ENCODE results near the gene PPP1R3G.

DNA sequence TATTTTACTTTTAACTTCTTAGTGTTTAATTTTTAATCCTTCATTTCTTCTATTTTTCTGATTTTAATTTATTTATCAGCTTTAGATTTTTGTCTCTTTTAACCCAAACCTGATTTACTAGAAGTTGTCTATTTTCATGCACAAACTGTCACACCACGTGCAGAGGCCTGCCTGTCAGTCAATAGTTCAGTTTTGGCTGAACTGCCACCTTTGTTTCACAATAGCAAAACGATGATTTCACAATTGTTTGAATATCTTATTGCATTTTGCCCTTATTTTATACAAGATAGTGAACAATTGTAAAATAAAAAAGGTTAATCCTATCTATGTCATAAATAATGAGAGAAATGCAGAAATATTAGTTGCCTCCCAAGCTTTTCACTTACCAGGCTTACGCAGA lies 24.0 kb upstream of the PPP1R3G start:
- TF ChIP-seq, protein P1, sequence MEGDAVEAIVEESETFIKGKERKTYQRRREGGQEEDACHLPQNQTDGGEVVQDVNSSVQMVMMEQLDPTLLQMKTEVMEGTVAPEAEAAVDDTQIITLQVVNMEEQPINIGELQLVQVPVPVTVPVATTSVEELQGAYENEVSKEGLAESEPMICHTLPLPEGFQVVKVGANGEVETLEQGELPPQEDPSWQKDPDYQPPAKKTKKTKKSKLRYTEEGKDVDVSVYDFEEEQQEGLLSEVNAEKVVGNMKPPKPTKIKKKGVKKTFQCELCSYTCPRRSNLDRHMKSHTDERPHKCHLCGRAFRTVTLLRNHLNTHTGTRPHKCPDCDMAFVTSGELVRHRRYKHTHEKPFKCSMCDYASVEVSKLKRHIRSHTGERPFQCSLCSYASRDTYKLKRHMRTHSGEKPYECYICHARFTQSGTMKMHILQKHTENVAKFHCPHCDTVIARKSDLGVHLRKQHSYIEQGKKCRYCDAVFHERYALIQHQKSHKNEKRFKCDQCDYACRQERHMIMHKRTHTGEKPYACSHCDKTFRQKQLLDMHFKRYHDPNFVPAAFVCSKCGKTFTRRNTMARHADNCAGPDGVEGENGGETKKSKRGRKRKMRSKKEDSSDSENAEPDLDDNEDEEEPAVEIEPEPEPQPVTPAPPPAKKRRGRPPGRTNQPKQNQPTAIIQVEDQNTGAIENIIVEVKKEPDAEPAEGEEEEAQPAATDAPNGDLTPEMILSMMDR (IDR thresholded peaks at IDR 0.05; ENCODE audit: insufficient read depth, low read length) = no peak
- TF ChIP-seq SPI1 (IDR thresholded peaks at IDR 0.05; ENCODE audit: borderline replicate concordance, low read depth) (no peak), POLR2AphosphoS5 (IDR thresholded peaks at IDR 0.05; ENCODE audit: low read depth) (no peak), GABPA (IDR thresholded peaks at IDR 0.05; ENCODE audit: low read depth) (no peak)
- TF ChIP-seq, protein P2, sequence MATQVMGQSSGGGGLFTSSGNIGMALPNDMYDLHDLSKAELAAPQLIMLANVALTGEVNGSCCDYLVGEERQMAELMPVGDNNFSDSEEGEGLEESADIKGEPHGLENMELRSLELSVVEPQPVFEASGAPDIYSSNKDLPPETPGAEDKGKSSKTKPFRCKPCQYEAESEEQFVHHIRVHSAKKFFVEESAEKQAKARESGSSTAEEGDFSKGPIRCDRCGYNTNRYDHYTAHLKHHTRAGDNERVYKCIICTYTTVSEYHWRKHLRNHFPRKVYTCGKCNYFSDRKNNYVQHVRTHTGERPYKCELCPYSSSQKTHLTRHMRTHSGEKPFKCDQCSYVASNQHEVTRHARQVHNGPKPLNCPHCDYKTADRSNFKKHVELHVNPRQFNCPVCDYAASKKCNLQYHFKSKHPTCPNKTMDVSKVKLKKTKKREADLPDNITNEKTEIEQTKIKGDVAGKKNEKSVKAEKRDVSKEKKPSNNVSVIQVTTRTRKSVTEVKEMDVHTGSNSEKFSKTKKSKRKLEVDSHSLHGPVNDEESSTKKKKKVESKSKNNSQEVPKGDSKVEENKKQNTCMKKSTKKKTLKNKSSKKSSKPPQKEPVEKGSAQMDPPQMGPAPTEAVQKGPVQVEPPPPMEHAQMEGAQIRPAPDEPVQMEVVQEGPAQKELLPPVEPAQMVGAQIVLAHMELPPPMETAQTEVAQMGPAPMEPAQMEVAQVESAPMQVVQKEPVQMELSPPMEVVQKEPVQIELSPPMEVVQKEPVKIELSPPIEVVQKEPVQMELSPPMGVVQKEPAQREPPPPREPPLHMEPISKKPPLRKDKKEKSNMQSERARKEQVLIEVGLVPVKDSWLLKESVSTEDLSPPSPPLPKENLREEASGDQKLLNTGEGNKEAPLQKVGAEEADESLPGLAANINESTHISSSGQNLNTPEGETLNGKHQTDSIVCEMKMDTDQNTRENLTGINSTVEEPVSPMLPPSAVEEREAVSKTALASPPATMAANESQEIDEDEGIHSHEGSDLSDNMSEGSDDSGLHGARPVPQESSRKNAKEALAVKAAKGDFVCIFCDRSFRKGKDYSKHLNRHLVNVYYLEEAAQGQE (IDR thresholded peaks at IDR 0.05; ENCODE audit: insufficient replicate concordance, low read depth) = no peak

Data from HL-60 (cell line).